ENCODE results near the gene TMED9. TPM values are rescaled to one million over a fixed set of nuclear protein-coding genes. Genes with fewer than 3 reads are reported as not detected.
A peak's percentile ranks its signal among the peaks of the same experiment; 100 is the strongest.

Gene TMED9
- total and polyA plus RNA-seq, 4 donors, result 76.4 to 325 (median 182) TPM

GRCh38 chr5:177600508-177601018 is 8.6 kb downstream of the TMED9 start:
- peak overlapping the region; percentile 52 to 53 for H3K9ac ChIP-seq (ENCODE audit: insufficient read depth in 1 of 2, low read length in 2 of 2)
- 3 to 5% methylated on average over 16 of the region's 16 CpGs for WGBS, 2 donors
- ATAC-seq (ENCODE audit: insufficient read depth, low FRiP score) (no peak), DNase-seq (peak in 1 of 3 donors; percentile 38)
- H3K36me3 ChIP-seq (ENCODE audit: control insufficient read depth in 4 of 4, insufficient read depth in 4 of 4, low read length in 4 of 4), result peaks cover 0 to 11% (median 2%) of the 10 kb centered on the region in 4 donors
- H3K4me3 ChIP-seq, result peak overlapping the region; percentile 81
- peak overlapping the region; percentile 82 to 93 for H3K27ac ChIP-seq (ENCODE audit: low read depth in 1 of 2, low read length in 1 of 2)
- no peaks in the 10 kb centered on the region for H3K27me3 ChIP-seq (ENCODE audit: control insufficient read depth in 3 of 3, insufficient read depth in 3 of 3, low read length in 2 of 3)
- H3K9me3 ChIP-seq (ENCODE audit: control insufficient read depth in 4 of 4, insufficient read depth in 3 of 4, low read length in 3 of 4), result no peaks in the 10 kb centered on the region
- no peak for TF ChIP-seq CTCF (IDR thresholded peaks at IDR 0.05; ENCODE audit: control extremely low read depth, extremely low read depth)
- H3K4me1 ChIP-seq (ENCODE audit: control insufficient read depth in 5 of 5, insufficient read depth in 5 of 5, low read length in 5 of 5), result peaks cover 0 to 9% (median 4%) of the 10 kb centered on the region in 5 donors

GRCh38 chr5:177601126-177601525 is 9.1 kb downstream of the TMED9 start:
- peaks cover 0 to 6% (median 0%) of the 10 kb centered on the region in 4 donors for H3K36me3 ChIP-seq (ENCODE audit: control insufficient read depth in 4 of 4, insufficient read depth in 4 of 4, low read length in 4 of 4)
- H3K9ac ChIP-seq (ENCODE audit: insufficient read depth in 1 of 2, low read length in 2 of 2), result peak overlapping the region; percentile 52 to 53
- H3K4me3 ChIP-seq, result no peak overlapping the region
- H3K27ac ChIP-seq (ENCODE audit: low read depth in 1 of 2, low read length in 1 of 2), result no peak overlapping the region
- H3K4me1 ChIP-seq (ENCODE audit: control insufficient read depth in 5 of 5, insufficient read depth in 5 of 5, low read length in 5 of 5), result peaks cover 0 to 9% (median 4%) of the 10 kb centered on the region in 5 donors
- no peaks in the 10 kb centered on the region for H3K27me3 ChIP-seq (ENCODE audit: control insufficient read depth in 3 of 3, insufficient read depth in 3 of 3, low read length in 2 of 3)
- ATAC-seq (ENCODE audit: insufficient read depth, low FRiP score) (no peak), DNase-seq (no peak)
- 91 to 94% methylated on average over 11 of the region's 11 CpGs for WGBS, 2 donors
- H3K9me3 ChIP-seq (ENCODE audit: control insufficient read depth in 4 of 4, insufficient read depth in 3 of 4, low read length in 3 of 4), result no peaks in the 10 kb centered on the region
- TF ChIP-seq CTCF (IDR thresholded peaks at IDR 0.05; ENCODE audit: control extremely low read depth, extremely low read depth), result no peak

- no peak for DNase-seq
- Histone ChIP-seq H3K9ac (ENCODE audit: insufficient read depth in 1 of 2, low read length in 2 of 2) (peak overlapping the region in 1 of 2 donors; percentile 53), H3K27me3 (ENCODE audit: control insufficient read depth in 3 of 3, insufficient read depth in 3 of 3, low read length in 2 of 3) (no peaks in the 10 kb centered on the region), H3K36me3 (ENCODE audit: control insufficient read depth in 4 of 4, insufficient read depth in 4 of 4, low read length in 4 of 4) (no peaks in the 10 kb centered on the region), H3K4me1 (ENCODE audit: control insufficient read depth in 5 of 5, insufficient read depth in 5 of 5, low read length in 5 of 5) (peaks cover 0 to 9% (median 4%) of the 10 kb centered on the region in 5 donors), H3K4me3 (no peak overlapping the region), H3K27ac (ENCODE audit: low read depth in 1 of 2, low read length in 1 of 2) (no peak overlapping the region), H3K9me3 (ENCODE audit: control insufficient read depth in 4 of 4, insufficient read depth in 3 of 4, low read length in 3 of 4) (no peaks in the 10 kb centered on the region)
- 91 to 93% methylated on average over 13 of the region's 13 CpGs for WGBS, 2 donors
- no peak for TF ChIP-seq CTCF (IDR thresholded peaks at IDR 0.05; ENCODE audit: control extremely low read depth, extremely low read depth)
- no peak for ATAC-seq (ENCODE audit: insufficient read depth, low FRiP score)
Measured at GRCh38 chr5:177601577-177602457, 9.8 kb downstream of the TMED9 start.
